AG10803 (cell line): ENCODE data around the gene NUP62.

ENCODE experiments used
- DNase-seq: peaks from one replicate; pipeline ENCODE4 v3.0.0; 2010; ENCODE audit warnings: low read depth
- H3K4me3 ChIP-seq: 2 replicates; pipeline ENCODE4 v1.5.1; 2011; ENCODE audit warnings: mild to moderate bottlenecking, low read length, control low read depth
- TF ChIP-seq, protein P1 (sequence below): conservative IDR thresholded peaks from 2 replicates; pipeline ENCODE4 v1.5.1; 2011; ENCODE audit warnings: mild to moderate bottlenecking, low read length, control low read depth, inconsistent platforms

The NUP62 gene

DNA sequence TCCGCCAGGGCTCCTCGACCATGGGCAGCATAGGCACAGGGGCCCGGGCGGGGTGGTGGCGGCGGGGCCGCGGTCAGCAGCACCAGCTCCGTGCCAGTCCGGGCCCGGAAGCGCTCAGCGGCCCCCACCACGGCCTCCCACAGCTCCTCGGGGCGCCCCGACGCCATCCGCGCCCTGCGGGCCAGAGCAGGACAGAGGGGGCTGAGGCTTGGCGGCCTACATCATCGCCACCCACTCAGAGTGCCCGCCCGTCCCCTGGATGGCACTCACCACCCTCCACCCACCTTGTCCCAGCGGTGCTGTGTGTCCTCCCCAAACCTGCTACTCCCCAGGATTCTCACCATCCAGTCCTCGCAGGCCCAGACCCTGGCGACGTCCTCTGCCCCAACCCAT lies 56.2 kb downstream of the NUP62 start:
- DNase-seq, result no peak
- no peak overlapping the region for H3K4me3 ChIP-seq
- TF ChIP-seq, protein P1, sequence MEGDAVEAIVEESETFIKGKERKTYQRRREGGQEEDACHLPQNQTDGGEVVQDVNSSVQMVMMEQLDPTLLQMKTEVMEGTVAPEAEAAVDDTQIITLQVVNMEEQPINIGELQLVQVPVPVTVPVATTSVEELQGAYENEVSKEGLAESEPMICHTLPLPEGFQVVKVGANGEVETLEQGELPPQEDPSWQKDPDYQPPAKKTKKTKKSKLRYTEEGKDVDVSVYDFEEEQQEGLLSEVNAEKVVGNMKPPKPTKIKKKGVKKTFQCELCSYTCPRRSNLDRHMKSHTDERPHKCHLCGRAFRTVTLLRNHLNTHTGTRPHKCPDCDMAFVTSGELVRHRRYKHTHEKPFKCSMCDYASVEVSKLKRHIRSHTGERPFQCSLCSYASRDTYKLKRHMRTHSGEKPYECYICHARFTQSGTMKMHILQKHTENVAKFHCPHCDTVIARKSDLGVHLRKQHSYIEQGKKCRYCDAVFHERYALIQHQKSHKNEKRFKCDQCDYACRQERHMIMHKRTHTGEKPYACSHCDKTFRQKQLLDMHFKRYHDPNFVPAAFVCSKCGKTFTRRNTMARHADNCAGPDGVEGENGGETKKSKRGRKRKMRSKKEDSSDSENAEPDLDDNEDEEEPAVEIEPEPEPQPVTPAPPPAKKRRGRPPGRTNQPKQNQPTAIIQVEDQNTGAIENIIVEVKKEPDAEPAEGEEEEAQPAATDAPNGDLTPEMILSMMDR, result no peak

DNA sequence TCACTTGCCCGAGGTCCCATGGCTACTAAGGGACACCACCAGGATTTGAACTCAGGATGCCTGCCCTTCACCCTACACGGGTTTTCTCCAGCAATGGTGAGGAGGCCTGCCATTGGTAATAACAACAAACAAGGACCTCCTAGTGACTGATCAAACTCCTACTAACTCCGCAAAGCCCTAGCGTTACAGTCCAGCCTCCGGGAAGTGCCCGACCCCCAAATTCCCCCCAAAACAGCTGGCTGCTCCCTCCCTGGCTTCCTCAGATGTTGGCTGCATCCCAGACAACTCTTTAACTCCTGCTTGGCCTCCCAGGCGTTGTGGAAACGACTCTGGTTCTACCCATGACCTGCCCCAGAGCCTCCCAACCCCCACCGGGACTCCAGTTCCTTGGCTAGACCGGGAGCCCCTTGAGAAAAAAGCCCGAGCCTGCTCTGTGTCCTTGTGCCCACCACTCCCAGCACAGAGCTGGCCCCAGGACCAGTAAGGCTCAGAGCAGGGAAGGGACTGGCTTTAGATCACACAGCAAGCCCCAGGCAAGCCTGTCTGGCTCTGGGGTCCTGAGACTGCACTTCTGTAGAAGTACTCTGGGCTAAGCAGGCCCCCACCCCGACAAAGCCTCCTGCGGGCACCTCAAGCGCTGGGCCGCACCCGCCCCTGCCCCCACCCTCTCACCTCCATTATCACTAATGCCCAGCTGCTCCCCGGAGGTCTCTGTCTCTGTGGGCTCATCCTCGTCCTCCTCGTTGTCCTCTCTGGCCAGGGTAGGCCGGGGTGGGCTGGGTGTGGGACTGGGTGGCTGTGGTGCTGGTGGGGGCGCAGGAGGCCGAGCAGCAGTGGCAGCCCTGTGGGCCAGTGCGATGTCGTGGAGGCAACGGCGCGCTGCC lies 56.8 kb downstream of the NUP62 start:
- no peak for DNase-seq
- no peak overlapping the region for H3K4me3 ChIP-seq
- TF ChIP-seq, protein P1, result no peak

DNA sequence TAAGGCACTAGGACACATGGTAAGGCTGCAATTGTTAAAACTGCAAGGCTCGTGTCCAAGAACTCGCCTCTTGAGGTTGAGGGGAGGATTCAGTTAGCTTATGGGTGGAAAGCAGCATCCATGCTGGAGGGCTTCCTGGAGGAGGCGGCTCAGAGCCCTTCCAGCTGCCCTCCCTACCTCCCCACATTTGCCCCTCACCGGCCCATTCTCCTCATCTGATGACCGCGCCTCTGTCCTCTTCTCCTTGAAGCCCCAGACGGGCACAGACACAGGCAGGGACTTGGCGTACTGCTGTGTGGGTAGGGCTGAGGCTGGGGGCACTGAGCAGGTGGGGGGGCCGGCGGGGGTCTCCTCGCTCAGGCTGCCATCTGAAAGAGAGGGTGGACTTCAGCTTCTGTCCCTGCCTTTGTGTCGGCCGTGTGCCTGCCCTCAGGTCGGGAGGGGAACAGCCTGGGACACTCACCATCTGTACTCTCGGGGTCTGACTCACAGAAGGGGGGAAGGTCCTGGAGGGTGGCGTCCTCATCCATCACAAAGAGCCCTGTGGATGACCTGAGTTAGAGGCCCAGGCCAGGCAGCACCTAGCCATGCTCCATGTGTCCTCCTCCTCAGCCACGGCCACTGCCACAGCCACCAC lies 57.8 kb downstream of the NUP62 start:
- no peak for DNase-seq
- TF ChIP-seq, protein P1, result no peak
- no peak overlapping the region for H3K4me3 ChIP-seq

DNA sequence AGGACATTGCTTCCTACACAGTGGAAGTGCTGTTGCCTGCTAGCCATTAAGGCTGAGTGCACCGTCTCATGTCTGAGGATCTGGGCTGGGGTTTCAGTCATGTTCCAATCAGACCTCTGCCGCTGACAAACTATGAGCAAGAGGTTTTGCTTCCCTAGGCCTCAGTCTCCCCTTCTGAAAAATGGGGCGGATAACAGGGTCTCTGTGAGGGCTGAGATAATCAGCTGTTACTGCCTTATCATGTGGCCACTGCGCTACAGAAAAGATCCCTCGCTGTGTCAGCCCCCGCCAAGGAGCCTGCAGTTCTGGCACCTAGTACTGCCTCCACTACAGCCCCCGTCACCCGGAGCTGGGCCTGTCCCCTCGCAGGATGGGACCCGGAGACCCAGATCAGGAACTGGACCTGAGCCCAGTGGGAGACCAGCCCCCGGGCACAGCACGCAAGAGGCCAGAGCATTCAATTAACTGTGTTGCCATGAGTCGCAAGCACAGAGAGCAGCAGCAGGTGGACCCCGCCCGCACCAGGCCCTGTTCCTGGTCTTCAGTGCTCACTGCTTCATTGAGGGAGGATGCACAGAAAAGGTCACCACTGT lies 58.9 kb downstream of the NUP62 start:
- DNase-seq, result no peak
- peak overlapping the region; percentile 60 for H3K4me3 ChIP-seq
- TF ChIP-seq, protein P1, result no peak

DNA sequence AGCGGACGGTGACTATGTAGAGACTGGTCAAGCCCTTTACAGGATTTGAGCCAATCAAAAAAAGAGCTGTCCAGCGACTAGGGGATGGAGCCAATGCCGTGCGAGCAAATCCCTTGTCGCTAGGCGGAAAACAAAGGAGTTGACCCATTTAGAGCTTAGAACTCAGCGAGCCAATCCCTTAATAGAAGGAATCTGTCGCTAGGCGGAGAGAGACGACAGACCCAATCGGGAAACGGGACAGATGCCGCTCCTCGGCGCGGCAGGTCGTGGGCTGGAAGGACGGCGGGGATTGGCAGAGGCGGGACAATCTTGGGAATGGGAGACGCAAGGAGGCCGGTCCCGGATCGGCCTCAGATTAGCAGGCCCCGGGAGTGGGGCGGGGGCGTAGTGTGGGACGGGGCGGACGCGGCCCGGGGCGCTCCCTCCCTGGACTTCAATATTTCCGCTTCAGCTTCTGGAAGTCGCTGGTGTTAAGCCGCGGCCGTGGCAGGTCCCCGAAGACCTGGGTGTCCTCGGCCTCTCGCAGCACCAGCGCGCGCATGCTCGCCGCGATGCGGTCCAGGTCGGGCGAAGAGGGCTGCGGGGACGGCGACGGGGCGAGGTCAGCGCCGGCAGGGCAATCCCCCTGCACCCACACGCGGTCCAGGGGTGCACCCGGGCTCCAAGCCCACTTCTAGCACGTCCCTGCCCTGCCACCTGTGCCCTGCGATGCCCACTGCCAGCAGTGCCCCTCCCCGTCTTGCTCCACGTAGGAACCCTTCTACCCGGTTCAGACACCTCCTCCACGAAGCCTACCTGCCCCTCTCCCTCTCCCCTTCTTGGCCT lies 59.6 kb downstream of the NUP62 start:
- TF ChIP-seq, protein P1, result 0 out of 2 replicates have a peak, but pooled peaks have one; percentile 4
- peak overlapping the region; percentile 60 for H3K4me3 ChIP-seq
- DNase-seq, result peak; percentile 100

DNA sequence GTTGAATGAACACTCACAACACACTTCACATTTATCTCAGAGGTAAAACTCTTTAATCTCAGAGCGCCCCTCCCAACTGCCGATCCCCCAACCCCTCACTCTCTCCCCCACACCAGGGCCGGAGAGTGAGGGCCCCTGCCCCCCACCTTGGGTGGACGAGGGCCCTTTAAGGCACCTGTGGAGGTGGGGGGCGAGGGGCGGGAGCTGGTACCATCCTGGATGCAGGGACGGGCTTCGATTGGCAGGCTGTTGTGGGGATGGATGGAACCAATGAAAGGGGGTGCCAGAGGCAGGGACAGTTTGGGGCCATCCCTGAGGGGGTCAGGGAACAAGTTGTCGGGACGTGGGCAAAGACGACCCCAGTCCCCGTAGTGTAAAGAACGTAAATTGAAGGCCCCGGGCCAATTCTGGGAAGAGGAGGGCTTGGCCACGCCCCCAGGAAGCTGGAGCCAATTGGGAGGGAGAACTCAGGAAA lies 60.3 kb downstream of the NUP62 start:
- no peak for DNase-seq
- peak overlapping the region; percentile 57 for H3K4me3 ChIP-seq
- TF ChIP-seq, protein P1, result no peak
